Neural progenitor cell (in vitro differentiated cells): ENCODE results near the gene KLF1. TPM values are rescaled to one million over a fixed set of nuclear protein-coding genes. Genes with fewer than 3 reads are reported as not detected.

Experiments
- DNase-seq: peaks from one replicate; pipeline ENCODE4 v3.0.0-alpha.2; 2016; ENCODE audit warnings: low spot score
- H2AFZ ChIP-seq: fragments of 200-600 bp; sonication (generic); replicated peaks from 2 replicates; pipeline ENCODE4 v1.6.1; 2016; ENCODE audit warnings: antibody characterized with exemption
- H3F3A ChIP-seq: fragments of 200-600 bp; sonication (generic); 2 replicates; pipeline ENCODE4 v1.6.1; 2016; ENCODE audit warnings: antibody characterized with exemption, low read depth
- H3K27ac ChIP-seq: fragments of 200-600 bp; sonication (generic); 2 replicates; pipeline ENCODE4 v1.5.1; 2016; ENCODE audit warnings: mild to moderate bottlenecking
- H3K27me3 ChIP-seq: fragments of 200-600 bp; sonication (generic); 2 replicates; pipeline ENCODE4 v1.6.1; 2016; ENCODE audit warnings: mild to moderate bottlenecking, moderate library complexity
- H3K36me3 ChIP-seq: fragments of 200-600 bp; sonication (generic); 2 replicates; pipeline ENCODE4 v1.5.1; 2016
- H3K4me1 ChIP-seq: fragments of 200-600 bp; sonication (generic); 2 replicates; pipeline ENCODE4 v1.6.1; 2016; ENCODE audit warnings: mixed run types
- H3K4me2 ChIP-seq: fragments of 200-600 bp; sonication (generic); 2 replicates; pipeline ENCODE4 v1.6.1; 2016
- H3K4me3 ChIP-seq: fragments of 200-600 bp; sonication (generic); 2 replicates; pipeline ENCODE4 v1.5.1; 2016
- H3K79me2 ChIP-seq: fragments of 200-600 bp; sonication (generic); 2 replicates; pipeline ENCODE4 v1.6.1; 2016; ENCODE audit warnings: low read depth
- H3K9ac ChIP-seq: fragments of 200-600 bp; sonication (generic); 2 replicates; pipeline ENCODE4 v1.6.1; 2016
- H3K9me3 ChIP-seq: fragments of 200-600 bp; sonication (generic); 2 replicates; pipeline ENCODE4 v1.5.1; 2016; ENCODE audit warnings: low read depth
- H4K20me1 ChIP-seq: fragments of 200-600 bp; sonication (generic); 2 replicates; pipeline ENCODE4 v1.6.1; 2016; ENCODE audit warnings: low read depth
- H3K27ac Mint-ChIP-seq: 3 replicates; pipeline ENCODE4 v1.8.0; 2021; ENCODE audit warnings: mixed read lengths
- H3K27me3 Mint-ChIP-seq: 2 replicates; pipeline ENCODE4 v1.8.0; 2022; ENCODE audit warnings: low read depth, mild to moderate bottlenecking, inconsistent platforms, moderate library complexity, mixed read lengths; ENCODE audit not compliant: insufficient read depth
- H3K36me3 Mint-ChIP-seq: 3 replicates; pipeline ENCODE4 v1.8.0; 2021; ENCODE audit warnings: mixed read lengths
- H3K4me1 Mint-ChIP-seq: 3 replicates; pipeline ENCODE4 v1.8.0; 2021; ENCODE audit warnings: mixed read lengths
- H3K4me3 Mint-ChIP-seq: 3 replicates; pipeline ENCODE4 v1.8.0; 2021; ENCODE audit warnings: mild to moderate bottlenecking, moderate library complexity, mixed read lengths
- H3K9me3 Mint-ChIP-seq: 3 replicates; pipeline ENCODE4 v1.8.0; 2020; ENCODE audit warnings: mixed read lengths
- CTCF ChIP-seq: fragments of 200-600 bp; sonication (generic); IDR thresholded peaks from 2 replicates; pipeline ENCODE4 v1.5.1; 2017; ENCODE audit warnings: antibody characterized with exemption, mild to moderate bottlenecking
- EZH2 ChIP-seq: fragments of 200-600 bp; sonication (generic); IDR thresholded peaks from 2 replicates; pipeline ENCODE4 v1.6.1; 2017; ENCODE audit warnings: antibody characterized with exemption, mild to moderate bottlenecking, moderate library complexity
- EZH2phosphoT487 ChIP-seq: fragments of 200-600 bp; sonication (generic); IDR thresholded peaks from 2 replicates; pipeline ENCODE4 v1.6.1; 2017; ENCODE audit warnings: antibody characterized with exemption
- total RNA-seq: library from RNA; depleted of rRNA; stranded (reverse); fragments of >200 nt; gene quantifications from 2 replicates; pipeline ENCODE4 v1.2.3, GENCODE V29; 2015; ENCODE audit warnings: low replicate concordance

KLF1 gene
- total RNA-seq, 1 donor from 2014 or later = 0.64 TPM

- Histone ChIP-seq H3K36me3 (no peaks in the 10 kb centered on the region), H3K4me1 (peaks cover 4% of the 10 kb centered on the region), H3K9me3 (no peaks in the 10 kb centered on the region), H4K20me1 (peaks cover 14% of the 10 kb centered on the region), H3K9ac (no peak overlapping the region), H3F3A (peaks cover 38% of the 10 kb centered on the region), H2AFZ (no peak overlapping the region), H3K27me3 (peaks cover 25% of the 10 kb centered on the region), H3K4me2 (no peak overlapping the region), H3K4me3 (no peak overlapping the region), H3K27ac (no peak overlapping the region), H3K79me2 (no peaks in the 10 kb centered on the region)
- no peak overlapping the region for H3K4me3 Mint-ChIP-seq
- H3K4me1 Mint-ChIP-seq = peaks cover 34% of the 10 kb centered on the region
- no peak overlapping the region for H3K27ac Mint-ChIP-seq
- H3K27me3 Mint-ChIP-seq = peaks cover 27% of the 10 kb centered on the region
- no peak for DNase-seq
- TF ChIP-seq CTCF (no peak), EZH2 (no peak), EZH2phosphoT487 (no peak)
- peaks cover 2% of the 10 kb centered on the region for H3K36me3 Mint-ChIP-seq
- H3K9me3 Mint-ChIP-seq = no peaks in the 10 kb centered on the region
Observed at GRCh38 chr19:12843328-12843727, 43.7 kb downstream of the KLF1 start.

GRCh38 chr19:12842511-12842910 lies 44.5 kb downstream of the KLF1 start:
- Histone ChIP-seq H3K4me1 (peaks cover 4% of the 10 kb centered on the region), H3K27me3 (peaks cover 25% of the 10 kb centered on the region), H3K9me3 (no peaks in the 10 kb centered on the region), H3K36me3 (no peaks in the 10 kb centered on the region), H3K4me3 (no peak overlapping the region), H2AFZ (no peak overlapping the region), H3K79me2 (no peaks in the 10 kb centered on the region), H4K20me1 (peaks cover 11% of the 10 kb centered on the region), H3K9ac (no peak overlapping the region), H3K4me2 (no peak overlapping the region), H3K27ac (no peak overlapping the region), H3F3A (peaks cover 37% of the 10 kb centered on the region)
- DNase-seq = no peak
- peaks cover 35% of the 10 kb centered on the region for H3K4me1 Mint-ChIP-seq
- TF ChIP-seq EZH2phosphoT487 (no peak), EZH2 (no peak), CTCF (no peak)
- H3K27me3 Mint-ChIP-seq = peaks cover 25% of the 10 kb centered on the region
- no peak overlapping the region for H3K27ac Mint-ChIP-seq
- peaks cover 2% of the 10 kb centered on the region for H3K36me3 Mint-ChIP-seq
- H3K9me3 Mint-ChIP-seq = no peaks in the 10 kb centered on the region
- H3K4me3 Mint-ChIP-seq = peak overlapping the region; percentile 1

DNA sequence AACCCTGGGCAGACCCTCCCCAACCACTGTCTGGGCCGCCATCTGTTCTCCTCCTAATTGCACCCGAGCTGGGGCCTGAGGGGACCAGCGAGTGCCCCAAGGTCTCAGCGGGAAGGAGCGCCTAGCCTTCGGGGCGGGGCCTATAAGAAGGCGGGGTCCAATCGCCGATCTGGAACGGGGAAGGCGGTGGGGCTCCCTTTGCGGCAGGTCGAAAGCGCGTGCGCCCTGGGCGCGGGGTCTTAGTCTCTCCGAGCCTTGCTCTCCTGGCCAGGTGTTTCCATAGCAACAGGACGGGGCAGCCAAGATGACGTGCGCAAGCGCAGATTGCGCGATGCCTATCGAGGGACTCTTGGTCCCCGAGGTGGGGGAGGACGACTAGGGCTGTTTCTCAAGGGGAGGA lies 45.9 kb downstream of the KLF1 start:
- H3K27me3 ChIP-seq = peaks cover 33% of the 10 kb centered on the region
- H3K79me2 ChIP-seq = no peaks in the 10 kb centered on the region
- peak overlapping the region; percentile 9 for H3K27ac Mint-ChIP-seq
- H2AFZ ChIP-seq = peak overlapping the region; percentile 40
- peaks cover 39% of the 10 kb centered on the region for H3K4me1 Mint-ChIP-seq
- TF ChIP-seq EZH2 (no peak), CTCF (no peak), EZH2phosphoT487 (no peak)
- peaks cover 44% of the 10 kb centered on the region for H3F3A ChIP-seq
- H3K4me1 ChIP-seq = peaks cover 4% of the 10 kb centered on the region
- no peaks in the 10 kb centered on the region for H3K9me3 ChIP-seq
- H3K36me3 Mint-ChIP-seq = peaks cover 2% of the 10 kb centered on the region
- peaks cover 36% of the 10 kb centered on the region for H3K27me3 Mint-ChIP-seq
- peak overlapping the region; percentile 90 for H3K4me3 Mint-ChIP-seq
- H3K27ac ChIP-seq = no peak overlapping the region
- peak; percentile 100 for DNase-seq
- no peak overlapping the region for H3K9ac ChIP-seq
- peak overlapping the region; percentile 74 for H3K4me2 ChIP-seq
- H4K20me1 ChIP-seq = peaks cover 15% of the 10 kb centered on the region
- no peaks in the 10 kb centered on the region for H3K9me3 Mint-ChIP-seq
- H3K4me3 ChIP-seq = peak overlapping the region; percentile 49
- no peaks in the 10 kb centered on the region for H3K36me3 ChIP-seq
